HepG2 (cell line): Measurements from ENCODE around the gene FAM118A. TPM values are rescaled to one million over a fixed set of nuclear protein-coding genes. Genes with fewer than 3 reads are reported as not detected.

Source experiments
- ATAC-seq: fragments of 200-7000 bp; cut with Tn5 transposase; 3 replicates; pipeline ENCODE4 v1.9.1; 2020; ENCODE audit warnings: mild to moderate bottlenecking, moderate library complexity
- BruUV-seq: library from RNA; stranded (reverse); fragments of 400-500 nt; replicated peaks from 2 replicates; lab custom pipeline; 2021; lab: Mats Ljungman, UMichigan
- CTCF ChIA-PET: fragments of 300-600 bp; formaldehyde crosslinking; extraction: SDS; loops from one replicate; lab custom pipeline; 2021; ENCODE audit warnings: low total read pairs, inconsistent platforms, low intra/inter-chr PET ratio; lab: Yijun Ruan, JAX
- POLR2A ChIA-PET: fragments of 350-600 bp; sonication (Branson Sonifier 250); formaldehyde crosslinking; loops from one replicate; lab custom pipeline; 2020; ENCODE audit warnings: antibody characterized with exemption, inconsistent platforms; lab: Yijun Ruan, JAX
- DNase-seq: peaks from one replicate; pipeline ENCODE4 v3.0.0-alpha.2; 2015; ENCODE audit warnings: low spot score
- FAIRE-seq: peaks from 3 replicates; lab custom pipeline; 2011; peaks lifted over from hg19 to GRCh38; lab: Jason Lieb, UNC
- H2AFZ ChIP-seq: one replicate; pipeline ENCODE4 v1.6.1; 2011; ENCODE audit warnings: low read length, inconsistent platforms
- H3K27ac ChIP-seq: fragments of 300-600 bp; 3 replicates; pipeline ENCODE4 v1.8.0; 2011; ENCODE audit warnings: mixed run types, mild to moderate bottlenecking, mixed read lengths, low read length, inconsistent platforms; ENCODE audit not compliant: insufficient read depth; ENCODE audit errors: extremely low read length
- H3K27me3 ChIP-seq, 2 experiments: fragments of 200-600 bp in 1 of 2; 2 replicates in 1 of 2; 3 replicates in 1 of 2; pipeline versions ENCODE4 v1.6.0 to v1.8.0; 2011; ENCODE audit warnings: low read length in 2 of 2, mild to moderate bottlenecking in 2 of 2, moderate library complexity in 2 of 2, inconsistent platforms in 1 of 2; ENCODE audit not compliant: insufficient read depth in 2 of 2, control insufficient read depth in 1 of 2
- H3K36me3 ChIP-seq, 2 experiments: fragments of 200-600 bp in 1 of 2; replicated peaks in 1 of 2; 2 replicates in 1 of 2; 3 replicates in 1 of 2; pipeline versions ENCODE4 v1.5.1 to v1.8.0; 2011; ENCODE audit warnings: low read length in 2 of 2, inconsistent platforms in 1 of 2; ENCODE audit not compliant: insufficient read depth in 2 of 2, control insufficient read depth in 1 of 2
- H3K4me1 ChIP-seq: 2 replicates; pipeline ENCODE4 v1.5.1; 2012; ENCODE audit warnings: low read length, inconsistent platforms; ENCODE audit not compliant: insufficient read depth
- H3K4me2 ChIP-seq: 2 replicates; pipeline ENCODE4 v1.6.0; 2011; ENCODE audit warnings: low read depth, low read length, inconsistent platforms
- H3K4me3 ChIP-seq, 3 experiments: fragments of 200-600 bp in 1 of 3; sonication (generic), shearing (Covaris generic) in 1 of 3; replicated peaks in 1 of 3; 2 replicates each; pipeline ENCODE4 v1.5.1; 2011 to 2016; ENCODE audit warnings: low read length in 3 of 3, inconsistent platforms in 2 of 3, low read depth in 2 of 3, mild to moderate bottlenecking in 2 of 3, control low read depth in 1 of 3, mixed read lengths in 1 of 3; ENCODE audit not compliant: insufficient read depth in 1 of 3
- H3K79me2 ChIP-seq: one replicate; pipeline ENCODE4 v1.6.1; 2011; ENCODE audit warnings: low read length, inconsistent platforms; ENCODE audit not compliant: insufficient read depth
- H3K9ac ChIP-seq: 2 replicates; pipeline ENCODE4 v1.6.0; 2011; ENCODE audit warnings: mild to moderate bottlenecking, low read depth, low read length, inconsistent platforms; ENCODE audit not compliant: insufficient read depth
- H3K9me3 ChIP-seq: 2 replicates; pipeline ENCODE4 v1.5.1; 2012; ENCODE audit warnings: mild to moderate bottlenecking, low read length
- H4K20me1 ChIP-seq: 2 replicates; pipeline ENCODE4 v1.6.0; 2011; ENCODE audit warnings: inconsistent platforms, mild to moderate bottlenecking, low read length, moderate library complexity; ENCODE audit not compliant: insufficient read depth
- GLI4 ChIP-seq: sonication (generic); formaldehyde crosslinking; IDR thresholded peaks from 2 replicates; pipeline ENCODE4 v1.5.1; 2020; ENCODE audit warnings: missing genetic modification reagents, mild to moderate bottlenecking, moderate library complexity, borderline replicate concordance
- NFE2 ChIP-seq: sonication (generic); formaldehyde crosslinking; IDR thresholded peaks from 2 replicates; pipeline ENCODE4 v1.4.0; 2020; ENCODE audit warnings: missing genetic modification reagents
- SKI ChIP-seq: fragments of 450-650 bp; IDR thresholded peaks from one replicate; pipeline ENCODE4 v1.6.1; 2018; ENCODE audit warnings: mild to moderate bottlenecking; ENCODE audit not compliant: partially characterized antibody
- SNAI1 ChIP-seq: sonication (generic); formaldehyde crosslinking; IDR thresholded peaks from 2 replicates; pipeline ENCODE4 v1.5.0; 2020; ENCODE audit warnings: mild to moderate bottlenecking, missing genetic modification reagents, borderline replicate concordance
- ZNF607 ChIP-seq: sonication (generic); formaldehyde crosslinking; IDR thresholded peaks from 2 replicates; pipeline ENCODE4 v1.5.1; 2020; ENCODE audit warnings: missing genetic modification reagents, mild to moderate bottlenecking, borderline replicate concordance
- WGBS: methylation state at CpG from one replicate; pipeline ENCODE4 v1.1.6; 2017; ENCODE audit warnings: low lambda C conversion rate; 5-methylcytosine and 5-hydroxymethylcytosine counted together
- in situ Hi-C: cut with HindIII; loops from 2 replicates; pipeline ENCODE4 v1.10.0; 2017; ENCODE audit warnings: low pct_unique_long_range_greater_than_20kb; ENCODE audit not compliant: extremely low pct_ligation_motif_present
- intact Hi-C: fragments of 100-400 bp; cut with micrococcal nuclease; formaldehyde crosslinking; loops from one replicate; pipeline ENCODE4 v1.10.0; 2022; ENCODE audit not compliant: unreplicated experiment
- polyA plus RNA-seq, 8 experiments: library from polyadenylated mRNA; depleted of rRNA in 3 of 8; stranded (reverse) in 7 of 8; unstranded in 1 of 8; fragments of >200 nt; fragmentation: Illumina TruSeq in 4 of 8; extraction: Trizol in 4 of 8; gene quantifications; 2 replicates each; pipeline versions ENCODE4 v1.2.1 to v1.2.3, GENCODE V29; 2011 to 2016; ENCODE audit warnings: low read depth in 4 of 8, missing spikeins in 1 of 8, mixed read lengths in 1 of 8; ENCODE audit not compliant: insufficient read depth in 1 of 8
- total RNA-seq, 5 experiments: library from RNA; depleted of rRNA; stranded (reverse); fragments of >200 nt; fragmentation: Illumina TruSeq; extraction: Trizol; gene quantifications; 2 replicates each; pipeline ENCODE4 v1.2.3, GENCODE V29; 2016; ENCODE audit warnings: low read depth in 1 of 5
- TF ChIP-seq, protein P1 (sequence below): sonication (generic); formaldehyde crosslinking; IDR thresholded peaks from 2 replicates; pipeline ENCODE4 v1.4.0; 2020; ENCODE audit warnings: mild to moderate bottlenecking, missing genetic modification reagents
- TF ChIP-seq, protein P2 (sequence below): sonication (generic); formaldehyde crosslinking; IDR thresholded peaks from 2 replicates; pipeline ENCODE4 v1.4.0; 2020; ENCODE audit warnings: missing genetic modification reagents, borderline replicate concordance

Gene FAM118A
- total and polyA plus RNA-seq, 2 of the 13 experiments (the other 11 are each of a cell fraction or from before 2014, with no cell fraction given), result 36.7 to 48.2 TPM

DNA sequence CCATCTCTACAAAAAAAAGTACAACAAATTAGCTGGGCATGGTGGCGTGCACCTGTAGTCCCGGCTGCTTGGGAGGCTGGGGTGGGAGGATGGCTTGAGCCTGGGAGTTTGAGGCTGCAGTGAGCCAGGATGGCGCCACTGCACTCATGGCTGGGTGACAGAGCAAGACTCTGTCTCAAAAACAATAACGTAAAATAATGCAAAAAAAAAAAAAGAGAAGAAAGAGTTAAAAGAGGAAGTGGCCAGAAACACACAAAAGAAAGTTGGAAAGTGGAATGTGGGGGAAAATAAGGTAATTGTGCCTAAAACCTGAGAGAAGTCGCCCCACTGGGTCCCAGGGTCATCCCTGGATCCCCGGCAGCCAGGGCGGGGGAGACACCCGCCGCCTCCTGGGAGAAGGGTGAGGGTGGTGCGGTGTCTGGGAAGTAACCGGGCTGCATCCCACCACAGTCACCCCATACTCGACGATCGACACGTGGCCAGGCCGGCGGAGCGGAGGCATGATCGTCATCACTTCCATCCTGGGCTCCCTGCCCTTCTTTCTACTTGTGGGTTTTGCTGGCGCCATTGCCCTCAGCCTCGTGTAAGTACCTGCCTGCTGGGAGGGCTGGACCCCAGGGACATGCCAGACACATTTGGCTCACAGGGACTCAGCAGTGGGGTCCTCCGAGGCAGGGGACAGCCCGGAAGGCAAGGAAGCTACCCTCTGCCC, 16.8 kb upstream of the FAM118A start:
- ATAC-seq (no peak), FAIRE-seq (no peak), DNase-seq (no peak)
- intact Hi-C loops, result no loop called here
- Histone ChIP-seq H3K9me3 (no peaks in the 10 kb centered on the region), H3K4me2 (no peak overlapping the region), H3K4me1 (peaks cover 17% of the 10 kb centered on the region), H3K79me2 (no peaks in the 10 kb centered on the region), H3K36me3 (no peaks in the 10 kb centered on the region), H2AFZ (no peak overlapping the region), H3K27ac (no peak overlapping the region), H4K20me1 (no peaks in the 10 kb centered on the region), H3K27me3 (no peaks in the 10 kb centered on the region), H3K9ac (no peak overlapping the region), H3K4me3 (no peak overlapping the region)
- BruUV-seq, result no TSS peak
- CTCF ChIA-PET, result no interaction called here
- TF ChIP-seq, protein P1, sequence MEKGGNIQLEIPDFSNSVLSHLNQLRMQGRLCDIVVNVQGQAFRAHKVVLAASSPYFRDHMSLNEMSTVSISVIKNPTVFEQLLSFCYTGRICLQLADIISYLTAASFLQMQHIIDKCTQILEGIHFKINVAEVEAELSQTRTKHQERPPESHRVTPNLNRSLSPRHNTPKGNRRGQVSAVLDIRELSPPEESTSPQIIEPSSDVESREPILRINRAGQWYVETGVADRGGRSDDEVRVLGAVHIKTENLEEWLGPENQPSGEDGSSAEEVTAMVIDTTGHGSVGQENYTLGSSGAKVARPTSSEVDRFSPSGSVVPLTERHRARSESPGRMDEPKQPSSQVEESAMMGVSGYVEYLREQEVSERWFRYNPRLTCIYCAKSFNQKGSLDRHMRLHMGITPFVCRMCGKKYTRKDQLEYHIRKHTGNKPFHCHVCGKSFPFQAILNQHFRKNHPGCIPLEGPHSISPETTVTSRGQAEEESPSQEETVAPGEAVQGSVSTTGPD, result no peak
- no peak for TF ChIP-seq GLI4 (CRISPR knock-in tag)
- no peak for TF ChIP-seq SNAI1 (CRISPR knock-in tag)
- TF ChIP-seq, protein P2, sequence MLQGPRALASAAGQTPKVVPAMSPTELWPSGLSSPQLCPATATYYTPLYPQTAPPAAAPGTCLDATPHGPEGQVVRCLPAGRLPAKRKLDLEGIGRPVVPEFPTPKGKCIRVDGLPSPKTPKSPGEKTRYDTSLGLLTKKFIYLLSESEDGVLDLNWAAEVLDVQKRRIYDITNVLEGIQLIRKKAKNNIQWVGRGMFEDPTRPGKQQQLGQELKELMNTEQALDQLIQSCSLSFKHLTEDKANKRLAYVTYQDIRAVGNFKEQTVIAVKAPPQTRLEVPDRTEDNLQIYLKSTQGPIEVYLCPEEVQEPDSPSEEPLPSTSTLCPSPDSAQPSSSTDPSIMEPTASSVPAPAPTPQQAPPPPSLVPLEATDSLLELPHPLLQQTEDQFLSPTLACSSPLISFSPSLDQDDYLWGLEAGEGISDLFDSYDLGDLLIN (CRISPR knock-in tag), result no peak
- no peak for TF ChIP-seq SKI
- no peak for TF ChIP-seq ZNF607 (CRISPR knock-in tag)
- TF ChIP-seq NFE2 (CRISPR knock-in tag), result no peak
- 95% methylated on average over 22 of the region's 23 CpGs for WGBS
- in situ Hi-C loops, result no loop called here
- POLR2A ChIA-PET, result no interaction called here
